GM19324 (cell line): ENCODE results near the gene FAM131B.
"Not testable (repeated sequence)": the region's sequence is repeated elsewhere in the genome, so short reads cannot be mapped to it uniquely, and the experiment has no call there.

Experiments
- ATAC-seq: cut with Tn5 transposase; IDR thresholded peaks from one replicate; pipeline ENCODE4 v1.9.1; 2021; ENCODE audit warnings: mild to moderate bottlenecking, moderate library complexity; ENCODE audit not compliant: unreplicated experiment, low FRiP score

The FAM131B gene

DNA sequence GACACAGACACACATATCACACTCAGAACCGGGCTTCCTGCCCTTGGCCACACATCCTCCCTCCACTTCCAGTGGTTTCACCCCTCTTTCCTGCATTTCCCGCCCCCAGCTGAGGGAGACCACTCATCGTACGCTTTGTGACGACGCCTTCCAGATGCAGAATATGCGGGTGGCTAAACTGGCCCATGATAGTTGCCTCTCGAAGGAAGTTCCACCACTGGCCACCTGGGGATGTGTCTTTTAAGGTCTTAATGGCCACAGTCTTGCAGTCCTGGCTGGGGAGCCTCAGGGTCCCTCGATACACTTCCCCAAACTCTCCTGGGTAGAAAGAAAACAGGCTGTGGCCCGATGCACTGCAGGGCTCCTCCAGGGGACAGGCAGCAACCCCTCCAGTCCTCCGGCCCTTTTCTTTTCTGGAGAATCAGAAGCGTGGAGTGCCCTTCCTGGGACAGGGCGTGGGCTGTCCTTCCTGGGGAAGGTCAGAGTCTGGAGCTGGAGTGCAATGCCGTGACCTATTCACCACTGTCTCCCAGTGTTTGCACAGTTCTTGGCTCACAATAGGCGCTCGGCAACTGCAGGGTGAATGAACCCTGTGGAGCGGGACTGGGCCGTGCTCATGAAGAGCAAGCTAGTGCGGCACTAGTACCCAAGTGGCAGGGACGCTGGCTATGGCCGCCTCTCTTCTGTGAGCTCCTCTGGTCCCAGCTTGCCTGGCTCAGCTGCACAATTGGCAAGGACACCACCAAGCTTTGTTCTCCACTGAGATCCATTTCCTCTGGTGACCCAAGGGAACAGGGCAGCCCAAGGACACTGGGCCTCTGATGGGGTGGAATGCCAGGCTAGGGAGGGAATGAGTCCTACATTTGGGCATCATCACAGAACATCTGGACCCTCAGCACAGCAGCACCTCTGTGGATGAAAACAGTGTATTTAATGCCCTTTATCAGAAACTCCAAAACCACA, 33.0 kb upstream of the FAM131B start:
- no peak for ATAC-seq

DNA sequence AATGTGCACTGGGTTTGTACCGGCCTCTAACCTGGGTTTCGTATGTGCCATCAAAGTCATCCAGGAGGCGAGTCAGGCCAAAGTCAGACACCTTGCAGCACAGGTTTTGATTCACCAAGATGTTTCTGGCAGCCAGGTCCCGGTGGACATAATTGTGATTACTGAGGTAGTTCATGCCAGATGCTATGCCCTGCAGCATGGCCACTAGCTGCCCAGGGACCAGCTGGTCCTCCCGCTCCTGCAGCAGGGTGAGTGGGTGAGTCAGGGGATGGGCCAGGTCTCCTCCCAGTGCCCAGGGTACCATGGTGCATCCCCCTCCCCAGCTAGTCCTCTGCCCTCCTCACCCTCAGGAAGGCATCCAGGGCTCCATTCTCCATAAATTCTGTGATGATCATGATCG, 32.3 kb upstream of the FAM131B start:
- ATAC-seq = no peak

DNA sequence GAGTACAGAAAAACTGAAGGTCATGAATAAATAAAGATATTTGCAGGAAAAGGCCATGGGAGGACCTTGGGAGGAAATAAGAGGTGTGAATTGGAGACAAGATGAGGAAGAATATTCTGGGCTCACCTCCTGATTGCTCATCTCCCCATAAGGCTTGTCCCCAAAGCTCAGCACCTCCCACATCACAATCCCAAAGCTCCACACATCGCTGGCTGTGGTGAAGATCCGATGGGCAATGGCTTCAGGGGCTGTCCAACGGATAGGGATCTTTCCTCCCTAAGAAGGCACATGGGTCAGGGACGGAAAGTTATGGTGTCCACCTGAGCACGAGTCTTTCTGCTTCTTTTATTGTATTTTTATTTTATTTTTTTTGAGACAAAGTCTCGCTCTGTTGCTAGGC, 31.6 kb upstream of the FAM131B start:
- ATAC-seq = no peak

DNA sequence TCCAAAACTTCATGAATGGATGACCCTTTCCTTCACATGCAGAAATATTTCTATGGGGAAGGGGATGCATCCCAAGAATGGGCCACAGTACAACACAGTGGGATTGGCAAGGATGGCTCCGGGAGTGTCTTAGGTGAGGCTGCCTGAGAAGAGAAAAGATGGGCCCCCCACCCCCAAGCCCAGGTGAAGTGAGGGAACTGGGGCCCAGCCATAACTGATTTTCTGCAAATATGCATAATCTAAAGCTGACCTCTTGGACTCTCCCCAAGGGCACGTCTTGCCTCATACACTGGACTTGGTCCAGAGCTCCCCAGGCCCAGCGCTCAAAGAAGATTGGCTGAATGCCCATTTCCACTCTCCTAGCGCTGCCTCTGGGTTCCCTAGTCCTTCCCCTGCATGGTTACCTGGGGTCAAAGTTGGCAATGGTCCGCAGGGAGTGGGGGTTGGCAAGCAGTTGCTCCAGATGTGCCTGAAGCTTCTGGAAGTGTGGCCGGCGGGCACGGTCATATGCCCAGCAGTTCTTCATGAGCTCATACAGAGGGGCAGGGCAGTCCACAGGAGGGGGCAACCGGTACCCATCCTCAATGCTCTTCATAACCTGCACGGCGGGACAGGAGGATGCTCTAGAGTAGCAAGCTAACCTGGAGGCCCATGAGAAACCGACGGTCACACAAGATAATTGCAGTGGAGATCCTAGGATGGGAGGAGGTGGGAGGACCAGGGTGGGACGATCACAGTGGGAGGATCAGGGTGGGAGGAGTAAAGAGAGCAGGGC, 30.9 kb upstream of the FAM131B start:
- no peak for ATAC-seq

DNA sequence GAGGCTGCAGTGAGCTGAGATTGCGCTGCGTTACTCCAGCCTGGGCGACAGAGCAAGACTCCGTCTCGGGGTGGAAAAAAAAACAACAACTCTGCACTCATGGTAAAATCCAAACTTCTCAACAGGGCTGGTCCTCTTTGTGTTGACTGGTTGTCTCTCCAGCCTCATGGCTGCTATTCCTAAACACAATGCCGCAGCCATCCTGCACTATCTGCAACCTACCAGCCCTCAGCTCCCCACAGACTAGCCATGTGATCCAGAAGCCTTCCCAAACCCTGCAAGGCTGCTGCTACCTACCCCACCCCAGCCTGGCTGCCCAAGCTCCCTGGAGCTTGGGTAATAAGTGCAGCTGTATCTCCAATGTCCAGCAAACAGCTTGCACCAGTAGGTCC, 30.4 kb upstream of the FAM131B start:
- ATAC-seq = no peak

DNA sequence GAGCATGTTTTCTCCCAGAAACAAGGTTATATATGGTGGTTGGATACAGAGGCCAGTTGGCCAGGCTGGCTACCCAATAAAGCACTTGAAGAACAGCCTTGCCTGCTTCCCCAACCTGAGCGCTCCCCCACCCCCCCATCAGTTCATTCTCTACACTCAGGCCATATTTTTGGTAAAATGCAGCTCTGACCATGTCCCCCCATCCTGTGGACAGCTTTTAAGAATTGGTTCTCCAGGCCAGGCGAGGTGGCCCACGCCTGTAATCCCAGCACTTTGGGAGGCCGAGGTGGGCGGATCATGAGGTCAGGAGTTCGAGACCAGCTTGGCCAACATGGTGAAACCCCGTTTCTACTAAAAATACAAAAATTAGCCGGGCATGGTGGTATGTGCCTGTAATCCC, 29.9 kb upstream of the FAM131B start:
- ATAC-seq = not testable (repeated sequence)

DNA sequence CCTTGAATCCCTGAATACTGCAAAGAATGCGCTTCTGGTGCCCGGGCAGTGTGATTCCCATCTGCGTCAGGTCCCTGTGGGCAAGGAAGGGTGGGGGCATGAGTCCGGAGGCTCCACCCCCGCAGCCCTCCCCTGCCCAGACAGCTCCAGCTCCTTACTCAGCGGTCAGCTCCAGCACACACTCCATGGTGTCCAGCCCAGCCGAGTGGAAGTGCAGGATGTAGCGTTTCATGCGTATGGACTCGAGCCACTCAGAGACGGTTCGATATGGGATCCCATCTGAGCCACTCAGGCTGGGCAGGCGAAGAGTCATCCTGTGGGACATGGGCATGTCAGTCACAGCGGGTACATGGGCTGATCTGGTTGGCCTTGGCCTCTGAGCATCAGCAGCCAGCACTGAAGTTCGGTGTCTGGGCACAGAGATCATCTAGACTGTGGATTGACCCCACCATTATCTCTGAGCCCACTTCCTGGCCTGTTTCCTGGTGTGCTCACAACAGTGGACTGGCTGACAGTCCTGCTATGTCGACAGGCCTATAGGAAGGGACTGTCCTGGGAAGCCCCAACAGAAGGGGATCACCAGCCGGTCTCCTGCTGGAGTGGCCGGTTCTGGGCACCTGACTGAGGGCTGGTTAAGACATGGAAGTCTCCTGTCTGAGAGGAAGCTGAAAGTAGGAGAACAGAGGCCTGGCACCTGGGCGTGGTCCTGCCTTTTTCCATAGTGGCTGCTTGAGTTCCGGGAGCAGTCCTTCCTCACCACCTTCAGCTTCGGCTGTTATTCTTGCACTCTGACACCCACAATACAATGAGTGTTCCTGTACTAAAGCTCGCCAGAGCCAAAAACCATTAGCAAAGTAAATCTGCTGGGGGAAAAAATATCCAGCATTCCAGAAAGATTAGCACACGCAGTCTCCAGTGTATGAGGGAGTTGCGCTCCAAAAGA, 29.2 kb upstream of the FAM131B start:
- ATAC-seq = no peak

DNA sequence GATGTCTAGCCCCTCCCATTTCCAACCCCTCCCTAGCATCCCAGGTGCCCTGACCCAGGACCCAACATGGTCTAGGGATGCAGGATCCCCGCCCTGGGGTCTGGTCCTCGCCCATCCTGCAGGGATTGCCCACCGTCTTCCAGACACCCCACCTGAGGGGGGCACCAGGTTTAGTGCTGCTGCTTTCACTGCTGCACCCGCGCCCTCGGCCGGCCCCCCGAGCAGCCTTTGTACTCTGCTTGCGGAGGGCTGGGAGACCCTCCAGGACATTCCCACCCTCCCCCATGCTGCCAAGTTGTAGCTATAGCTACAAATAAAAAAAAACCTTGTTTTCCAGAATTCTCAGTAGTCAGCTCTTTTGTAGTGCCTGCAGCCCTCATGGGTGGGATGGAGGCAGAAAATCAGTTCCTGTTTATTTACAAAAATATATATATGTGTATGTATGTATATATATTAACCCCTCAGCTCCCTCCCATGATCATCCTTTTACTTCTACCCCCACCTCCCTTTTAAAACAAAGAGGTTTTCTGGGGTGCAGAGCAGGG, 28.3 kb upstream of the FAM131B start:
- ATAC-seq = no peak

DNA sequence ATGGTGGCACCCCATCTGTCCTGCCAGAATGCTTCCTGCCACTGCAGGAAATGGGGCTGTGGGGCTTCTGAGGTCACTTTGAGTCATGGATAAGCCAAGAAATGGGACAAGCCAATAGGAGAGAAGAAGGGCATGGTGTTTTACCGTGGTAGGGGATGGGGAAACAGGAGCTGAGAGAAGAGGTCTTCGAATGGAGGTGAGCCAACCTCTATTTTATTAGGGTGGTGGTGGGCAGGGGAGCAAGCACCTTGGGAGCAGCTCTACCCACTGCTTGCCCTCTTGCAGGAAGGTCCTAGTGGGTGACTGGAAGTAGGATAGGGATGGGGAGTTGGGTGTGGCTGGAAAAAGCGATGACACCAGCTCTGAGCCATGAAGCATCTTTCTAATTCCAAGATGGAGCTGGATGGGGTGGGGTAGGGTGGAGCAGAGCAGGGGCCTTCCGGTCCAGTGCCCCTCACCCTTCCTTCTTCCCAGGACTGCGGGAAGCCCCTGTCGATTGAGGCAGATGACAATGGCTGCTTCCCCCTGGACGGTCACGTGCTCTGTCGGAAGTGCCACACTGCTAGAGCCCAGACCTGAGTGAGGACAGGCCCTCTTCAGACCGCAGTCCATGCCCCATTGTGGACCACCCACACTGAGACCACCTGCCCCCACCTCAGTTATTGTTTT, 27.7 kb upstream of the FAM131B start:
- ATAC-seq = no peak

DNA sequence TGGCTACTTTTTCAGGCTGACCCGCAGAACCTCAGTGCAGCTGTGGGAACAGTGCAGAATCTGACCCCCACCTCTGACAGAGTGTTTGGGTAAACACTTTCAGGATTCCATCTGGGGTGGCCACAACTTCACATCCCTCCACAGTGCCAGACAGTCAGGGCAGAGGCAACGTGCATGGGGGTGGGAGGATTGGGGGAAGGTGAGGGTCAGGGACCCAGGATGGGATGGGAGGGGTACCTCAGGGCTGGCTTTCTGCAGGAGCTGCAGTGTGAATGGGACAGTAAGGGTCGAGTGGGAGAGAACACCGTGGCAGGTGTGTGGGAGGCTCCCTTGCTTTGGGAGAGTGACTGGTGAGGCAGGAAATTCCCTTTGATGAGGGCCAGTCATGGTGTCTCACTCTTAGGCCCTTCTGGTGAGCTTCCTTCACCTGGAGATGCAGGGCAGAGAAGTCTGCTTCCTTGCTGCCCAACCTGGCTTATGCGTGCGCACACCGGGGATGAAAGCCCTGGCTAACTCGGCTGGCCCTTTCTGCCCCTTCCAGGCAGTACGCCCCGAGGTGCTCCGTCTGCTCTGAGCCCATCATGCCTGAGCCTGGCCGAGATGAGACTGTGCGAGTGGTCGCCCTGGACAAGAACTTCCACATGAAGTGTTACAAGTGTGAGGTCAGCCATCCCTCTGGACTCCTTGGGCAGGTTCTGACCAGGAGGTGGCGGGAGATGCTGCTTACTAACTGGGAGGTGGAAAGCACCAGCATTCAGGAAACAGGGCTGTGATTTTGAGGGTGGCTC, 27.0 kb upstream of the FAM131B start:
- ATAC-seq = no peak

DNA sequence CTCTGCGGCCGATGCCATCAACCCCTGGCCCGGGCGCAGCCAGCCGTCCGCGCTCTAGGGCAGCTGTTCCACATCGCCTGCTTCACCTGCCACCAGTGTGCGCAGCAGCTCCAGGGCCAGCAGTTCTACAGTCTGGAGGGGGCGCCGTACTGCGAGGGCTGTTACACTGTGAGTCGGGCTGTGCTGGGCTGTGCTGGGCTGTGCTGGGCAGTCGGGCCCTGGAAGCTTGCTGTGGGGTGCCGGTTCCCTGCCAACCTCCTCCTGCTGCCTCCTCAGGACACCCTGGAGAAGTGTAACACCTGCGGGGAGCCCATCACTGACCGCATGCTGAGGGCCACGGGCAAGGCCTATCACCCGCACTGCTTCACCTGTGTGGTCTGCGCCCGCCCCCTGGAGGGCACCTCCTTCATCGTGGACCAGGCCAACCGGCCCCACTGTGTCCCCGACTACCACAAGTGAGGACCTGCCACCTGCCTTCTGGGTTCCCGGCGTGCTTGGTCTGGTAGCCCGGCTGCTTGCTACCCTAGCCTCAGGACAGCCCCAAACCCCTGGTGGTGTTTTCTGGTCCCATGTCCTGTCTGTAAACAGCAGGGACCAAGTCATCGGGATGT, 26.1 kb upstream of the FAM131B start:
- no peak for ATAC-seq

DNA sequence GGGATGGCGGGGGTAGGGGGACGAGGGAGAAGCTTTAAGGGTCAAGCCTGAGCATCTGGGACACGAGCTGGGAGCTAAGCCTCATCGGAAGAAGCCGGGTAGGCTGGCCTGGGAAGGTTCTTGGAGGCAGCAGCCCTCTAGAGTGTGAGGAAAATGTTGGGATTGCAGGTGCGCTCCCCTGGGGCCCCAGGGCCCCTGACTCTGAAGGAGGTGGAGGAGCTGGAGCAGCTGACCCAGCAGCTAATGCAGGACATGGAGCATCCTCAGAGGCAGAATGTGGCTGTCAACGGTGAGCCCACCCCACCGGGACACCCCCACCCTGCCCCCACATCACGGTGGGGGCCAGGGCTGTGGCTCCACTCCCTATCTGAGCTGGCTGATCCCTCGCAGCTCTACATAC, 25.5 kb upstream of the FAM131B start:
- ATAC-seq = no peak

DNA sequence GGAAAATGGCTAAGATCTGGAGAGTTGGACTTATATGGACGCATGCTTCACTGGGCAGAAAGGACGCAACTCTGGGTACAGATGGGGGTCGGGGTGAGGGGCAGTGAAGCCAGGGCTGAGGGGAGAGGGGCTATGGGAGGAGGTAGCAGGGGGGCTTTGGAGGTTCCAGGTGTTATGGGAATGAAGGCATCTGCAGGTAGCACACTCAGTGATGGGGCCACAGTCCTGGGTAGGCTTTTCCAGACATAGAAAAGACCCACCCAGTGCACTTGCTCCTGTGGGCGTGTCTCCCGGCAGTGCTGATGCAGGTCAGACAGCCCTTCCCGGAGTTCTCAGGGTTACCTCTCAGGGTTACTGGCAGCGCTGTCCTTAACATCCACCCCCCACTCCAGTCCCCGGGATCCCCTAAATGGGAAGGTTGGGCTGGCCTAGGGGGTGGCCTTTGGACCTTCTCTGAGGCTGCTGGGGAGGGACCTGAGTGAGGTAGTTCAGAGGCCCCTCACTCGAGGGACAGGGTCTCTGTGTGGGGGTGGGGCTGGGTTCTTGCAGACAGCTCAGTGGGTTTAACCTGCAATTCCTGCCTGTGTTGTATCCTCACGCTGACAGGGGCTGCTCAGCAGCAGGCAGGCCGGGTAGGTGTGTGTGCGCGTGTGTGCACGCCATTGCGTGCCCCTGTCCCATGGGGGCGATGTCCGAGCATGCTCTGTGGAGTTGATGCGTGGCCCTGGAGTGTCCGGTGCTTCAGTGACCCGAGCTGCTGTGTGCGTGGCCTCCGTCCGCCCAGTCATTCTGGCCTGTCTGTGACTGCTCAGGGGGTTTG, 24.9 kb upstream of the FAM131B start:
- no peak for ATAC-seq

DNA sequence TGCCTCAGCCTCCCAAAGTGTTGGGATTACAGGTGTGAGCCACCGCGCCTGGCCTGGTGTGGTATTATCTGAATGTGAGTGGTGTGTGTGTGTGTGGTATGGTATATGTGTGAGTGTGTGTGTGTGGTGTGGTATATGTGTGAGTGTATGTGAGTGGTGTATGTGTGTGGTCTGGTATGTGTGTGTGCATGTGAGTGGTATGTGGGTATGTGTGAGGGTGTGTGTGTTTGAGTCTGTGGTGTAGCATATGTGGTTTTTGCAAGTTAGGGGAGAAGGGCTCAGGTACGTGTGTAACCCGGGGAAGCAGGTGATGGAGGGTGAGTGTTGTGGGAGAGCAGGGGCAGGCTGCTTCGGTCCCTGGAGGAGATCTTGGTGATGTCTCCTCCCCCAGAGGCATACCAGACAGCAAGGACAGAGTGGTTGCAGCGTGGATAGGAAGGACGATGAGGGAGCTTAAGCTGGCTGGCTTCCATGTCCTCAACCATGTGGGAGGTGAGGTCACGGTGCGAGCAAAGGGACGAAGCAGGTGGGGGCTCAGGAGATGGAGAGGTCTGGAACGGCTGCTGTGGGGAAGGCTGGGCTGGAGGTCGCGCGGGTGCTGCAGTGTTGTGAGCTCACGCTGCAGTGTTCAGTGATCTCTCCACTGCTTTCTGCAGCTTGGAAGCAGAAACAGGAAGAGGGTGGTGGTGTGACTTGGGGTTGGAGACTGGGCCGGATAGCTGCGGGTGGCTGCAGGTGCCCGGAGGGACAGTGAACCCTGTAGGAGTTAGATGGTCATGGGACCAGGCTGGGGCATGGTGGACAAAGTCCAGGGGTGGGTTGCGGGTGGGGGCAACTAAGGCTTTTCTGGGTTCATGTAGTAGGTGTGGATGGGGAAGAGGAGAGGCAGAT, 23.6 kb upstream of the FAM131B start:
- no peak for ATAC-seq

DNA sequence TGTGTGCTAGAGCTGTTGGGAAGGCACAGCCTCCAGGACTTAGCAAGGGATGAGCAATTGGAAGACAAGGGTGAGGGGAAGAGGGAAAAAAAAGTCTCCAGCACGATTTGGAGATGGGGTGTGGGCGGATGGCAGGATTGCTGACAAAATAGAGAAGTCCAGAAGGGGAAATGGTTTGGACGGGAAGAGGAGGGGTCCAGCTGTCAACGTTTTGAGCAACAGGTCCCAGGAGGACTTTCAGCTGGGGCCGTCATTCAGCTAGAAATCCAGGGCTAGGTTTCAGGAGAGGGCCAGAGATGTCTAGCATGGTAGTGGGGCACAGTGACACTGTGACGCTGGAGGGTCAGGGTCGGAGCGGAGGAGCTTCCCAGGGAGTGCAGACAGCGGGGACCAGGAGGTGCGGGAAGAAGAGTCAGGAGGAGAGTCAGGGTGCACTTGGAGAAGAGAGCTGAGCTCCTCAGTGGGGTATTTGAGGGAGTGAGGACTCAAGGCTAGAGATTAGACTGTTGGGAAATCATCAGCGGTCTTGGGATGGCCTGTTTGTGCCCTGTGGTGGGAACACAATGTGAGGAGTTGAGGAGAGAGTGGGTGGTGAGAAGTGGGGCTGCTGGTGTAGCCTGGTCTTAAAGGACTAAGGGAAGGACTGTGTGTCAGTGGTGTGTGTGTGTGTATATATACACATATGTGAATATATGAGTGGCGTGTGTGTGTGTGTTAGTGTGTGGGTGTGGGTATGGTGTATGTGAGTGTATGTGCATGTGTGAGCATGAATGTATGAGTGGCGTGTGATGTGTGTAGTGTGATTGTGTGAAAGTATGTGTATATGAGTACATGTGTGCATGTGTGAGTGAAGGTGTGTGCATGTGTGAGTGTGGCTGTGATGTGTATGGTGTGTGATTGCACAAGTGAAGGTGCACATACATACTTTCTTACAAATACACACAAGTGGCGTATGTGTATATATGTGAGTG, 22.4 kb upstream of the FAM131B start:
- ATAC-seq = no peak

DNA sequence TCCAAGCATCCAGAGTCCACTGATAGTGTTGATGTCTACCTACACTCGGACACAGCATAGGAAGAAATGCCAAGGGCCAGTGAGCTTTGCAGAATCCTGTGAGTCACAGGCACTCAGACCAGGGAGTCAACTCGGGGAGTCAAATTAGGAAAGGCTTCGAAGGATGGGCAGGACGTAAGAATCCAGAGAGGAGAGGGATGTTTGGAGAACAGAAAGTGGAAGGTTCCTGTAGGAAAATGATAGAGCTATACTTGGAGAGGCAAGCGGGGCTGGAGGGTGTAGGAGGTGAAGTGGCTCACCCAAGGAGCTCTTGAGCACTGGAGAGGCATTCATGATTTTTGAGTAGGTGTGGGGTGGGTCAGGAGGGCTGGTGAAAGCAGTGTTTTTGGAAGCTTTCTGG, 21.6 kb upstream of the FAM131B start:
- ATAC-seq = no peak
